Duodenal mucosa (tissue), 2 donors: ENCODE measurements around the gene CERS6.

Source experiments
- H3K27ac ChIP-seq: one replicate; pipeline ENCODE4 v1.7.0; 2013; ENCODE audit warnings: low read depth, low read length
- H3K27me3 ChIP-seq, 2 donors: one replicate each; pipeline ENCODE4 v1.7.0; 2013; ENCODE audit warnings: low read length in 2 of 2, control low read depth in 1 of 2; ENCODE audit not compliant: insufficient read depth in 2 of 2, control insufficient read depth in 1 of 2
- H3K36me3 ChIP-seq, 2 donors: one replicate each; pipeline ENCODE4 v1.7.0; 2013; ENCODE audit warnings: low read length in 2 of 2, control low read depth in 1 of 2; ENCODE audit not compliant: insufficient read depth in 2 of 2, control insufficient read depth in 1 of 2
- H3K4me1 ChIP-seq, 2 donors: one replicate each; pipeline ENCODE4 v1.7.0; 2013; ENCODE audit warnings: low read length in 2 of 2, control low read depth in 1 of 2; ENCODE audit not compliant: insufficient read depth in 2 of 2, control insufficient read depth in 1 of 2
- H3K4me3 ChIP-seq, 2 donors: one replicate each; pipeline ENCODE4 v1.7.0; 2013; ENCODE audit warnings: low read length in 2 of 2, low read depth in 1 of 2
- H3K9ac ChIP-seq, 2 donors: one replicate each; pipeline ENCODE4 v1.7.0; 2013; ENCODE audit warnings: low read length in 2 of 2, low read depth in 1 of 2
- H3K9me3 ChIP-seq, 2 donors: one replicate each; pipeline ENCODE4 v1.7.0; 2013; ENCODE audit warnings: low read length in 2 of 2, control low read depth in 1 of 2; ENCODE audit not compliant: control insufficient read depth in 1 of 2

Gene CERS6

DNA sequence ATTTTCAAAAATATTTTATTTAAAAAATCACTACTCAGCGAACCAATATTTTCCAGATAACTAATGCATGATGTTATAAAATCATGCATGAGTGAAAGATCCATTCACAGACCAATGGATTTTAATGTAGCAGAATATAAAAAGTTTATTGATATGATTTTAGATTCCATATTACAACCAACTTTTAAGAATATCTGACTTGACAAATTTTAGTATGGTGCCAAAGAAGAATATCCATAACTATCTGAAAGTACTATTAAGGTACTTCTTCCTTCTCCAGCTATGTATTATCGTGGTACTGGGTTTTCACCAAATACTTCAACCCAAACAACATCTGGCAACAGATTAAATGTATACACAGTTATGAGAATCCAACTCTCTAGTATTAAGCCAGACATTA lies 246.5 kb downstream of the CERS6 start:
- H3K36me3 ChIP-seq: no peaks in the 10 kb centered on the region
- H3K9me3 ChIP-seq: no peaks in the 10 kb centered on the region
- H3K27me3 ChIP-seq: no peaks in the 10 kb centered on the region
- H3K9ac ChIP-seq: no peak overlapping the region
- H3K4me1 ChIP-seq: peaks cover 52 to 67% of the 10 kb centered on the region in 2 donors
- no peak overlapping the region for H3K4me3 ChIP-seq
- no peak overlapping the region for H3K27ac ChIP-seq

DNA sequence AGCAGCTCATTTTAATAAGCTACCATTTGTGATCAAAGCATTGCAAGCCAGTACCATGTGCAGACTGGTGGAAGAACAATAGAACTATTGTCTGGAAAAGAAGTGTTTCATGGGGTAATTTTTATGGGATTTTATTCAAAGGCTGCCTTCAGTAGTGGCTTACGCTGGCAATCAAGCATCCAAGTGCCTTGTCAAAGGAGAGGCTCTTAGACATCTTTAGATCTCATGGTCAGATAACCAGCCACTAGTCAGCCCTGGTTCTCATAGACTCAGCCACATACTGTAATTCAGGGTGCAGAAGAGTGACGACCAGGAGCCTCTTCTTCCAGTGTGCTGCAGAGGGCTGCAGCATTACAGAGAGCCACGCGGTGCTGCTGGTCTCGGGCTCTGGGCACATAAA lies 247.9 kb downstream of the CERS6 start:
- Histone ChIP-seq H3K4me1 (peaks cover 50 to 77% of the 10 kb centered on the region in 2 donors), H3K27ac (no peak overlapping the region), H3K4me3 (no peak overlapping the region), H3K36me3 (no peaks in the 10 kb centered on the region), H3K27me3 (no peaks in the 10 kb centered on the region), H3K9ac (no peak overlapping the region), H3K9me3 (no peaks in the 10 kb centered on the region)

DNA sequence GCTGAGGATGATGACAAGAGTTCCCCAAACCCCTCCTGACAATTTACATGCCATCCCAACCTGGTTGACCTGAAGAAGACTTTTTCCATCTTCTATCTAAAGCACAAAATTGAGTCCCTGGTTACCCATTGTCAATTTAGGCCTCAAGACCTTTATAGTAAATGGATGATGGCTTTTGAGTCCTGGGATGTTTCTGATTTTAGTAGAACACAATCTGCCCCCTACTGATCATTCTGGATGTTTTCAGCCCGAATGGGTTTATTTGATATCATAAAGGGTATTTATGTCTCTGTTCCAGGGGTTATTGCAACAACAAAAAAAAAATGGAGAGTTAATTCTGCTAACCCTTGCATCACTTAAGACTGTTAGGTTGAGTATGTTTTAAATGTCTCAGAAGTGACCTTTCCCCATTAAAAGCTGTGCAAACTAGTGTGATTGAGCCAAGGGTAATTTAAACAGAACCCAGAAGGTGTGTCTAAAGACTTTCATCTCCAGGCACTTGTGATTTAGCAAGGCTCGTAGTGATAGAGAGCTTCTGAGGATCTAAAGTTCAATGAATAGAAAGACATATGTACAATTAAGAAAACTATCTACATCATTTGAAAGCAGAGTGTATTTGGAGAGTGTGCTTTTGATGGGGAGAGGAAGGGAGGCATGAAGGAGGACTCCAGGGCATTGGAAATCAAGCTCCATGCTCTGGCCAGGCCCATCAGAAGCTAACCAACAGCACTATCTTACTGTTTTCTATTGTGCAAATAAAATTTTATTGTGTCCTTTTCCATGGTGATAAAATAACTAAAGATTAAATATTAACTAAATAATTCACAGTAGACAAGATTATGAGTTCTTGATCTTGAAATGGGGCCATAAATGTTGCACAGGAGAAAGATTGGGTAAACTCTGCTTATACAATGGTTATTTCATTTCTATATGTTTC lies 249.7 kb downstream of the CERS6 start:
- Histone ChIP-seq H3K27me3 (no peaks in the 10 kb centered on the region), H3K9me3 (no peaks in the 10 kb centered on the region), H3K27ac (no peak overlapping the region), H3K36me3 (no peaks in the 10 kb centered on the region), H3K9ac (peak overlapping the region in 1 of 2 donors; percentile 6), H3K4me3 (peak overlapping the region in 1 of 2 donors; percentile 16), H3K4me1 (peaks cover 32 to 67% of the 10 kb centered on the region in 2 donors)

DNA sequence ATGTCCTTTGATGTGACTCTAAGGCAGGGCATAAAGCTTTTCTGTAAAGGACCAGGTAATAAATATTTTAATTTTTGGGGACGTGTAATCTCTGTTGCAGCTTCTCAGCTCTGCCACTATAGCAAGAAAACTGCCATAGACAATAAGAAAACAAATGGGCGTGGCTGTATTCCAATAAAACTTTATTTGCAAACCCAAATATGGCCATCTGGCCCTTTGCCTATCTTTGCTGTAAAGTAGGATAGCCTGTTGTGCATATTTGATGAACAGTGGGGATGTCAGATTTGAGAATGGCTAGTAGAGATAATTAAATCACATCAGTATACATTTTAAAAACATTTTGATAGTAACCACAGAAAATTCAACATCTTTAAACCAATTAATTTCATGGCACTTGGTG lies 250.7 kb downstream of the CERS6 start:
- Histone ChIP-seq H3K9me3 (no peaks in the 10 kb centered on the region), H3K4me1 (peaks cover 28 to 64% of the 10 kb centered on the region in 2 donors), H3K27ac (no peak overlapping the region), H3K36me3 (no peaks in the 10 kb centered on the region), H3K27me3 (no peaks in the 10 kb centered on the region), H3K4me3 (no peak overlapping the region), H3K9ac (no peak overlapping the region)

DNA sequence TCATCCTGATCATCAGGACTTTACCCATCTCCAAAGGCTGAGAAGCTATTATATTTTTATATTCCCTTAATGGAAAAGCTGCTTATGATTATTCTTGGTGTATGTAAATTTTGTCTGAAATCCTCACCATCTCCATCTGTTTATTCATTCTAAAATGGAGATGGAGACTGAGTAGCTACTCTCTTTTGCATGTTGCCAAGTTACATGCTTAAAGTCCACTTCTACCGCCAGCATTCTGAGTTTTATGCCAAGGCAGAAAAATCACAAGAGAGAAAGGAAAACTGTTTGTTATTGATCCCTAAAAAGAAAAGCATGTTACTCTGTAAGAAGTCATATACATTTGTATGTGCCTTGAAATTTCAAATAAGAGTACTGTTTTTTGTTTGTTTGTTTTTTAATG lies 252.0 kb downstream of the CERS6 start:
- no peaks in the 10 kb centered on the region for H3K36me3 ChIP-seq
- no peaks in the 10 kb centered on the region for H3K27me3 ChIP-seq
- no peak overlapping the region for H3K27ac ChIP-seq
- no peak overlapping the region for H3K4me3 ChIP-seq
- no peak overlapping the region for H3K9ac ChIP-seq
- H3K4me1 ChIP-seq: peaks cover 28 to 64% of the 10 kb centered on the region in 2 donors
- no peaks in the 10 kb centered on the region for H3K9me3 ChIP-seq

DNA sequence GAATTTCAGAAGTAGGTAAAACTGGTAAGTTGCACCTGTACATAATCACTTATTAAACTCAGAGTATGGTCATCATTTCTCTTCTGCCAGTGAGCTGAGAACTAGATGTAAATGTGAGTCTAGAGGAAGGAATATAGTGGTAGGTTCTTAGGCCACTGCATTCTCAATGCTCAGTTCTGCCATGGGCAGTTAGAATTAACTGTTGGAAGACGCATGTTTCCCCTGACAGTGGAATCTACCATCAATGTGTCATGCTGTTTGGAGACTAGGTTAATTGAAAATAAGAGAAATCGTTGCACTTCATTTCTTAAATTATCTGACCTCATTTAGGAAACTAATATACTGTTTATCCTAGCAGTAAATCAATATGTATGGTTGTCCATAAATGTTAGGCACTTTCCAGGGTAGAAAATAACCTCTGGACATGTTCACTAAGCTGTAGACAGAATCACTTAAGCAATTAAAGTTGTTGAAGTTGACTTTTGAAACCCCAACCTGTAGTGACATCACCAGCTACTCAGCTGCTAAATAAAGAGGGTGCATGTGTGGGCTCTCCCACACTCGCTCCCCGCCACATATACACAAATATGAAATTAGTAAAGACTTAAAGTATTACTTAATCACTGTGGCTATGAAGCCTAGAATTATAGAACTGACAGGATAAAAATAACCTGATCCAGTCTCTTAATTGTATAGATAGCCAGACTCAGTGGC lies 254.8 kb downstream of the CERS6 start:
- no peak overlapping the region for H3K27ac ChIP-seq

DNA sequence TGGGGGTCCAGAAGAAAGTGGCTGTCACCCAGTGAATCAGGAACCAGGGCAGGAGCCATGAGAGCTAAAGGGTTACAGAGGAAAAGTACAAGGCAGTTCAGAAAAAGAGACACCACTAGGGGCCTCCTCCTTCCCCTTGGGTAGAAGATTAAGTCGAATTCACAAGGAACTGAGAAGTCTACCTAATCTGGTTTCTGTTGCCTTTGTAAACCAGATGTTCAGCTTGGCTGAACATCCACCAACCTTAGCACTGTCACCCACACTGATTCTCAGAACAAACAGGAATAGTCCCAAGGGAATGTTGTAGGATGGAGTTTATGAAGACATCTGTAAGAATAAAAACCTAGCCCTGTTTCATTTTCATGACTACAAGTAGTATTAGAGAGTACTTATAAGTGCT lies 256.0 kb downstream of the CERS6 start:
- Histone ChIP-seq H3K9ac (no peak overlapping the region), H3K4me3 (no peak overlapping the region), H3K27me3 (no peaks in the 10 kb centered on the region), H3K27ac (no peak overlapping the region), H3K36me3 (no peaks in the 10 kb centered on the region), H3K9me3 (no peaks in the 10 kb centered on the region), H3K4me1 (peaks cover 6 to 29% of the 10 kb centered on the region in 2 donors)

More for the DNA sequence above, 254.8 kb downstream of the CERS6 start:
- Histone ChIP-seq H3K9me3 (no peaks in the 10 kb centered on the region), H3K4me3 (no peak overlapping the region), H3K36me3 (no peaks in the 10 kb centered on the region), H3K9ac (no peak overlapping the region), H3K27me3 (no peaks in the 10 kb centered on the region), H3K4me1 (peaks cover 6 to 38% of the 10 kb centered on the region in 2 donors)

DNA sequence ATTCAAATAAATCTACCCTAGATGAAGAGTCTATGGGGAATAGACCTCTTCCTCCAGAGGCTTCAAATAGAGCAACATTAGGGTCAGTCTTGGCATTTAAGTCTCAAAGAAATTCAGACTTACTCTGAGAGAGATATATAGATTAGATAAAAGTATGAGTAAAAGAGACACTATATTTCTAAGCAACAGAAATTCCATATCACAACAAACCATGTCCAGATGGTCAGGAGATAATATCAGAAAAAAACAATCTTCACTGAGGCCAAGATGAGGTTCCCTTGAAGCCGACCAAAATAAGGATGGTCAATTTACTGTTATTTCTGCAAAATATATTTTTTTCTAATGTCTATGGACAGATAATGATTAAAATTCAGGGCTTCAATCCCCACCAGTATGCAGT lies 257.3 kb downstream of the CERS6 start:
- peaks cover 0 to 16% of the 10 kb centered on the region in 2 donors for H3K4me1 ChIP-seq
- no peaks in the 10 kb centered on the region for H3K9me3 ChIP-seq
- no peak overlapping the region for H3K4me3 ChIP-seq
- H3K27me3 ChIP-seq: no peaks in the 10 kb centered on the region
- no peak overlapping the region for H3K9ac ChIP-seq
- no peak overlapping the region for H3K27ac ChIP-seq
- peaks cover 0 to 6% of the 10 kb centered on the region in 2 donors for H3K36me3 ChIP-seq

DNA sequence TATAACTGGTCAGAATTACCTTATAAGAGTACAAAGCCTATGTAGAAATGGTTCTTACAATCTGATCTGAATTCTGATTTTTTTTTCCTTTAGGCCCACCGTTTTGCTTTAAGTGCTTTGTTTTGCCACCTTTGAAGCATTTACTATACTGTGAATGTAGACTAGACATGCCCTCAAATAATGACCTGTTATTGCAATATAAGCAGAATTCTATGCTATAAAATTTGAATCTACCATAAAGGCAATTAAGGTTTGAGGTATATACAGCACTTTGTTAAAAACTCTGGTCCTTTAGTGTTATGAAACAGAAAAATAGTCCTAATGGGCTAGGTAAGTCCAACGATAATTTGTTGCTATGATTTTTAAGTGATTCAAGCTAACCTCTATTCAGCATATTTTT lies 259.8 kb downstream of the CERS6 start:
- H3K27me3 ChIP-seq: no peaks in the 10 kb centered on the region
- no peaks in the 10 kb centered on the region for H3K9me3 ChIP-seq
- no peak overlapping the region for H3K27ac ChIP-seq
- peaks cover 10 to 14% of the 10 kb centered on the region in 2 donors for H3K36me3 ChIP-seq
- peaks cover 0 to 3% of the 10 kb centered on the region in 2 donors for H3K4me1 ChIP-seq
- H3K9ac ChIP-seq: no peak overlapping the region
- H3K4me3 ChIP-seq: no peak overlapping the region

DNA sequence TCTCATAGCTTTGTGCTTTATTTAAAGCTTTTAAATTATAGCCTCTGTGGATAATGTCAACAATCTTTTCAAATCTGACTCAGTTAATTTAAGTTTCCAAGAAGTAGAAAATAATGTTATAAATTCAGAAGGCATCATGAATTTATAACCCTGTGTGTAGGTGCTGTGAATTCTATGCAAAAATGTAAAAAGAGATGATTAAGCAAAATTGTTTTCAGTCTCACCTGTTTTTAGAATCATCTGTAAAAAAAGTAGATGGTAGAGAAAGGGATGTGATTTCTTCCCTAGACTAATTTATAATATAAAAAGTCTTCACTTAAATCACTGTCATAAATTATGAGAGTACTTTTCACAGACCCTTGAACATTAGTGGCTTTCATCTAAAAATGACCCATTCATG lies 260.8 kb downstream of the CERS6 start:
- Histone ChIP-seq H3K4me1 (no peaks in the 10 kb centered on the region), H3K27ac (no peak overlapping the region), H3K9ac (no peak overlapping the region), H3K9me3 (no peaks in the 10 kb centered on the region), H3K36me3 (peaks cover 10 to 16% of the 10 kb centered on the region in 2 donors), H3K4me3 (no peak overlapping the region), H3K27me3 (no peaks in the 10 kb centered on the region)
